MV-4-11 (cell line): ENCODE results near the gene DLAT.
"Not testable (repeated sequence)": the region's sequence is repeated elsewhere in the genome, so short reads cannot be mapped to it uniquely, and the experiment has no call there.

Source experiments
- DNase-seq: peaks from one replicate; lab custom pipeline; 2025; lab: John Stamatoyannopoulos, UW

Gene DLAT

DNA sequence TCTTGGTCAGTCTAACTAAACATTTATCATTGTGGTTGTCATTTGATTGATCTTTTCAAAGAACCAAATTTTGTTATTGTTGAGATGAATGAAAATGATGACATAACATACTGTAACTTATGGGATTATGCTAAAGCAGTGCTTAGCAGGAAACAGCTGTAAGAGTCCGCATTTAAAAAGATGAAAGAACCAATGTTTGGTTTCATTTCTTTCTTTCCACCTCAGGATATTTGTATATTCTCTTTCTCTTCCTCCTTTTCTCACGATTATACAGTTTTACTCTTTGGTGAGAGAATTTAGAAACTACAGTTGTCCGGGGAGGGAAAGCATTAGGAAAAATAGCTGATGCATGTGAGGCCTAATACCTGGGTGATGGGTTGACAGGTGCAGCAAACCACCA, 25.5 kb downstream of the DLAT start:
- peak; percentile 87 for DNase-seq

DNA sequence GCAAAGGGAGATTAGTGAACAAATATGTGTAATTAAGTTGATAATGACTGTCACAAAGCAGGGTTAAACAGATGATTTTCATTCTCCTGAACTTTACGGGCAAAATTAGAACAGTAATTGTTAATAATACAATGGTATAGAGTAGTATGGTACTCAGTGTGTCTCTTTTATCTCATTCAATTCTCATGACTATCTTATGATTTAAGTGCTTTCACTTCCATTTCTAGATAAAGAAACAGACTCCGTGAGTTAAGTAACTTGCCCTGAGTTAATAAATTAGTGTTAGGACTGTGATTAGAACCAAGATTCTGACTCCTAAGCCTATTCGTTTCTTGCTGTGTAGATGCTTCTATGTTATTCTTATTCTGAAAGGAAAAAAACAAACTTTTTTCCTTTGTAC, 26.6 kb downstream of the DLAT start:
- no peak for DNase-seq

DNA sequence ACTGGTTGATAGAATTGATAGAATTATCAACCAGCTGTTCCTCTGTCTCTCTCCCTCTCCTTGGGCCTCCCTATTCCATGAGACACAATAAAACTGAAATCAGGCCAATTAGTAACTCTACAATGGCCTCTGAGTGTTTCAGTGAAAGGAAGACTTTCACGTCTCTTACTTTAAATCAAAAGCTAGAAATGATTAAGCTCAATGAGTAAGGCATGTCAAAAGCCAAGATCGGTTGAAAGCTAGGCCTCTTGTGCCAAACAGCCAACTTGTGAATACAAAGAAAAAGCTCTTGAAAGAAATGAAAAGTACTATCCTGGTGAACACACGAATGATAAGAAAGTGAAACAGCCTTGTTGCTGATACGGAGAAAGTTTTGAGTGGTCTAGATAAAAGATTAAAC, 32.0 kb downstream of the DLAT start:
- no peak for DNase-seq

DNA sequence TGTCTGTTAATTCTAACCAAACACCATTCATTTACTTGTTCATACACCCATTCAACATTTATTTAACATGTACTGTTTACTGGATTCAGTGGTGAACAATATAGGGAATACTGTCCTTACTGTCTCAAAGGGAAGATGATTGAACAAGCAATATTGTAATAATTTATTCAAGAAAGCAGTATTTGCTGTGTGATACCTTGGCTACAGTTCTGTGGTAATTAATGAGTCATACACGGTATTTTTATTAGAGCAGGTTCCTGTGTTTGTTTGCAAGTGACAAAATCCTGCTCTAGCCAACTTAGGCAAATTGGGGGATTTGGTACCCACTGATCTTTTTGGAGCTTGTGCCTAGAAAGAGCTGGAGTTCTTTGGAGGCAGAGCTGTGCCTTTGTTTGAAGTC, 32.9 kb downstream of the DLAT start:
- no peak for DNase-seq

DNA sequence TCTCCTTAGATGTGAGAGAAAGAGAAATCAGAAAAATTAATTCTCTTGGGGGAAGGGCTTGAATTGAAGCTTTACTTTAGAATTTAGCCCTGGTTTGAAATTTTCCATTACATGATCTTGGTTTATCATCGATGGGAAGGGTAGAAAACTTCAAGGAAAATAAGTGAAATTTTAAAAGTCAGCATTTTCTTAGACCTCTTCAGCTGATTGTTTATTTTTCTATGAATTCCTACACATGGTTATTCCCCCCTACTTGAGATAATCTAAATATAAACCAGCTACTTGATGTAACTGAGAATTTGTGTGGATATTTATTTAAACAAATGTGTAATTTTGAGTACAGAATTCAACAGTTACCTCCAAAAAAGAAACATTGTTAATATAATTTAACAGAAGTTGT, 37.7 kb downstream of the DLAT start:
- no peak for DNase-seq

DNA sequence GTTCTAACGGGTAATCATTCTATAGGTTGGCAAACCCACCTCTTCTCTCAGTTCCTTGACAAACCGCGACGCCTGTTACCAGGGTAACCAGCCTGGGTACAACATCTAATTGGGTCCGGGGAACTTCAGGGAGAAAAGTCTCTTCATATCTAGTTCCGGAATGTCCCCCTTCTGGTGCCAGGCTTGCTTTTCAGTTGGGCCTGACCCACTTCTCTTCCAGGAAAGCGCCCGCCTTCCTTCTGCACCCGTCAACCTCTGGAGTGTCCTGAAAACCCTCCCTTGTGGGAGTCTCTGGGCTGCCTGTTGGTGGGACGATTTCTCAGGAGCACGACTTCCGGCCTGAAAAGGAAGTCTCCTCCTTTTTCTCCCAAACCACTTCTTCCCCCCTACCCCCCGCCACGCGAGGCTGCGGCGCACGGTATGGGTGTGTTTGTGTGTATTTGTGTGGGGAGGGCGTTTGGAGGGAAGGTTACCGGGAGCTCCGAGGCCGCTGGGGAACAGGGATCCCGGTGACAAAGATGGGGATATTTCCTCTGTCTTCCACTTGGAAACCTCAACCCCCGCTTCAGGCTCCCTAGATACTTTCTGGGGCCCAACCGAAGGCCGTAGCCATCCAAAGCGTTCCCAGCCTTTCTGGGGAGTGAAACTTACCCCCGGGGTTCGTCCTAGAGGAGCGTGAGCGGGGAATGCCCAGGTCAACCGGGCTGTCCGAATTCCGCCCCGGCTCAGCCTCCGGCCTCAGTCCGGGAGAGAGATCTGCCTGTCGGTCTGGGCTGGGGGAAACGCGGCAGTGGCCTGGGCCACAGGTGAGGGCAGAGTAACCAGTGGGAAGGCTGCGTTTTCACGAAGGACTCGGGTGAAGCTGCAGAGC, 49.0 kb downstream of the DLAT start, which contains the start of the genes NKAPD1 and PIH1D2:
Gene NKAPD1 (plus strand): TSS at position 359 of the 871 bp plus-strand sequence. CDS start 1,276 bp downstream, outside the sequence.
Gene PIH1D2 (minus strand): TSS at position 77 of the 871 bp plus-strand sequence. CDS start 843 bp downstream, outside the sequence.
- peak; percentile 89 for DNase-seq

DNA sequence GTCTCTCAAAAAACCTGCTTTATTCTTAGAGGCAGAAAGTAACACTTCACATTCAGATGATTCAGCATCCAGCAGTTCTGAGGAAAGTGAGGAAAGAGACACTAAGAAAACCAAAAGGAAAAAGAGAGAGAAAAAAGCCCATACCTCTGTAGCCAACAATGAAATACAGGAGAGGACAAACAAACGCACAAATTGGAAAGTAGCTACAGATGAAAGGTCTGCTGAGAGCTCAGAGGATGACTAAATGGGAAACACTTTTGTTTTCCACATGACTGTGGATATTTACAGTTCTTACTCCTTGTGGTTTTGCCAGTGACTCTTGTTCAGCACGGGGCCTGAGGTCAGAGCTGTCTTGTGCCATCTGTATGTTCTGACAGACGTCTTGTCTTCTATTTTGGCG, 57.5 kb downstream of the DLAT start:
- peak; percentile 70 for DNase-seq

DNA sequence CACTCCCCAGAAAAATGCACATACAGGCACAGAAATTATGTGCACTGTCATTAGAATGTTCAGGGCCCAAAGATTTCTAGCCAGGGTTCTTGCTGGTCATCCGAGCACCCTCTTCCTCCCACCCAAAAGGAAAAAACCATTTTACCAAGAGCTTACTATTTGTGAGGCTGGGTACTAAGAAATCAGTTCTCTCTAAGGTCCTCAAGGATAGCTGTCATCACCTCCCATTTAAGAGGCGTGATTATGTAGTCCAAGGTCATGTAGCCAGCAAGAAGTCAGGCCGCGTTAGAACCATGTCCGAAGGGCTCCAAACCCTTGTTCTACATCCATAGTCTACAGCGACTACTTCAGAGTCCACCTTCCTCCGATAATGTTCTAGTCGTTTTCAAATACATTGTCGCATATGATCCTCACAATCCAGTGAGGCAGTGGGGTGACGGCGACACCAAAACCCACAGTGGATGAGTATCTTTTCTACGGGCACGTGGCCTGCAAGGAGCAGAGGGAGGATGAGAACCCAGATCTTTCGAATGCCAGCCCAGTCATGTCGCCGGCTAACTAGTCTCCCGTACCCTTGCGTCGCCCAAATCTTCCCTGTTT, 60.7 kb downstream of the DLAT start:
- peak; percentile 43 for DNase-seq

DNA sequence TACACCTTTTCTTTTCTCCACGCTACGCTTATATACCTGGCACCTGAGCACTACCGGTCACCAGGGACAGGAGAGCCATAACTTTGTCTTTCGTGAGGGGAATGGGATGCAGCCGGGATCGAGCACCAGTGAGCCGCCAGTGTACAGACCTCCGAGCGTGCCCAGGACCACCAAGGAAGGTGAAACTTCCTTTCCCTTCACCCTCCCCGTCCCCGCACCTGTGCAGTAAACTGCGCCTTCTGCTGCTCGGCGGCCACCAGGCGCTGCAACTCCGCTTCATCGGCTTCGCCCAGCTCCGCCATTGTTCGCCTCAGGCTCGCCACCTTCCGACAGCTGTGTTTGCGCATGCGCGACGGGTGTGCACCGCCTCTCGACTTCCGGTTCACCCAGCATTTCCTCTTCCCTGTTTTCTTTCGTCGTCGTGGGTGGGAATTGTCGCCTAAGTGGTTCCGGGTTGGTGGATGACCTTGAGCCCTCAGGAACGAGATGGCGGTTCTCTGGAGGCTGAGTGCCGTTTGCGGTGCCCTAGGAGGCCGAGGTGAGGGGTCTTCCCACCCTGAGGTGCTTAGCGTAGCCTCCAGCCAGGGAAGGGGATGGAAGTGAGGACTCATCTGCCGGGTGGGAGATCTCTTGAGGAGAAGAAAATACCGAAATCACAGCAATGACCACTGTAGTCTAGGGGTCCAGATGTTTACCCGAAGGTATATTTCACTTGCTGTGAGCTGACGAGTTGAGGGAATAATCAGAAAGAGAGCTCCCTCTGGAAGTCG, 61.4 kb downstream of the DLAT start, which contains the start of the genes SDHD and TIMM8B:
Gene SDHD (plus strand): TSS at position 452 of the 770 bp plus-strand sequence. CDS start 35 bp downstream, at position 487.
Gene TIMM8B (minus strand): TSS at position 335 of the 770 bp plus-strand sequence. CDS start 33 bp downstream, at position 302.
- peak; percentile 97 for DNase-seq

DNA sequence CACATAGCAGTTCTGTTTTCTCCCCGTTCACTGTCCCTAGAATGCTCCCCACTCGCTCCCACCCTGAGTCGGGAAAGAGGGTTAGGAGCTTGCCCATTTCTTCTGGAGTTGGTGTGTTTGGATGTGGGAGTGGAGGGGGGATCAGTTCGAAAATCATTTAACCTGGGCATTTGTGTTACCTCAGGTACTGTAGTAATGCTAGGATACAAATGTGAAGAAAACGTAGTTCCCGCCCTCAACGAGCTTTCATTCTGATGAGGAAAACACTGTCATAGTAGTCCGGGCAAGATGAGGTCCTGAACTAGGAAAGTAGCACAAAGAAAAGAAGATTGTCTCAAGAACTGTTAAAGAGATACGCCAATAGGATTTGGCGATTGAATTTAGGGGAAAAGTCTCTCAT, 62.0 kb downstream of the DLAT start:
- DNase-seq: no peak

DNA sequence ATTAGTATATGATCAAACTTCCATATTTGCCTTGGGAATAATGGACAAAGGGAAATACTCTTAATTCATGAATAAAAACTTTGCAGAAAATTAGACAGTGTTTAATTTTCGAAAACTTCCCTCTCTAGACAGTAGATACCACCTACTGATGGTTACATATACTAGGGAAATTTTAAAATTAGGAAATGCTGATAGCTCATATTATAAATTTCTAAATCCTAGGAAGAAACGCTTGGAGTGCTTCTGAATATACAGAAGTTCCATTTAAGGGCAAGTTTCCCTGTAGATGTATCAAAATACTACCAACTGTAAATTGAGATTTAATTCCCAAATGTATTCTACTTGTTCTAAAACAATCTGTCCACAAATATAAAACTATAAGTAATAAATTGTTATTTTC, 70.1 kb downstream of the DLAT start:
- DNase-seq: not testable (repeated sequence)

DNA sequence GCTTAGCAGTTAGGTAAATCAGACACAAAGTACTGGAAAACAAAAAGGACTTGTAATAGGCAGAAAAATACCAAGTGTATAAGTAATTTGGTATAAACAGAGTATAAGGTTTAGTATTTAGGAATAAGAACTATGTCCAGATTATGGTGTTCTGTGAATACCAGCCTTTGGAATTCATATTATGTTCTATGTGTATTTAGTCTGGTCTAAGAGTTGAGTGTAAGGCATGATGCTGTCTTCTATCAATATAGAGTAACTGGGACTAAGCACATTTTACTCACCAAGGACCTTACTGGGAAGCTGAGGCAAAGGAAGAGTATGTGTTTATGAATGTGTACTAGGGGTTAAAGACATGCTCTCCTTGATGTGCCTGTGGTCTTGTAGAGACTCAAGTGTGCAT, 71.0 kb downstream of the DLAT start:
- no peak for DNase-seq

DNA sequence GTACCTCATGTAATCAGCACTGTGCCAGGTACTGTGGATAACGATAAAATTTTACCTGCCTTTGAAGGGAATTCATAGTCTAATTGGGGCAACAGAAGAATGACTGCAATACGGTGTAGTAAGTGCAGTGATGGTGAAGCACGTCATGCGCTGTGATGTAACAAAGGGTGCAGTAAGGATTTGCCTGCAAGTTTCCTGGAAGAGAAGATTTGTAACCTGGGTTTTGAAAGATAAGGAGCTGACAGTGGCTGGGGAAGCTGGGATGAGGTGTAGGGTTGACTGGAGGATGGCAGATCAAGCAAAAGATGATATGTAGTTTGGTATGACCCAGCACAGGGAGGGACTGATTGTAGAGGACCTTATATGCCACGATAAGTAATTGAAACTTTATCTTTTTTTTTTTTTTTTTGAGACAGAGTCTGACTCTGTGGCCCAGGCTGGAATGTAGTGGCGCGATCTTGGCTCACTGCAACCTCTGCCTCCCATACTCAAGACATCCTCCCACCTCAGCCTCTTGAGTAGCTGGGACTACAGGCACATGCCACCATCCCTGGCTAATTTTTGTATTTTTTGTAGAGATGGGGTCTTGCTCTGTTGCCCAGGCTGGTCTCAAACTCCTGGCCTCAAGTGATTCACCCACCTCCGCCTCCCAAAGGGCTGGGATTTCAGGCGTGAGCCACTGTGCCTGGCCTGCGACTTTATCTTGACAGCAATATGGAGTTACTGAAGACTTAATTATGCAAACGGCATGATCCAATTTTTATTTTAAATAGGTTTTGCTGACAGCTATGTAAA, 72.7 kb downstream of the DLAT start:
- DNase-seq: no peak

DNA sequence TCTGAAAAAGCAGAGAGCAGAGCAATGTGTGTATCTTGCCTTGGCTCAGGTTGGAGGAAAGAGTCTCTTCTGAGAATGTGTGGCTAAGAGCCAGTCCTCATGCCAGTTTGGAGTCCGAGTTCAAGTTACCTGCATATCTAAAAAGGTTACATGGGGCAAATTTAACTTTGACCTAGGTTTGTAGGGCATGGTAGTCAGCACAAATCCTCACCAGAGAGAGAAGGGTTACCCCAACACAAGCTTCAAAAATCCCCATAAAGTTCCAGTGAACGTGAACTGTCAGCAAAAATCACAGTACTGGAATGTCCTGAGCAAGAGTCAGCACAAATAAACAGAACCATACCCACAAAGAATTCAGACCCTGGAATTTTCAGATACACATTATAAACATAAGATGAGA, 75.3 kb downstream of the DLAT start:
- no peak for DNase-seq

DNA sequence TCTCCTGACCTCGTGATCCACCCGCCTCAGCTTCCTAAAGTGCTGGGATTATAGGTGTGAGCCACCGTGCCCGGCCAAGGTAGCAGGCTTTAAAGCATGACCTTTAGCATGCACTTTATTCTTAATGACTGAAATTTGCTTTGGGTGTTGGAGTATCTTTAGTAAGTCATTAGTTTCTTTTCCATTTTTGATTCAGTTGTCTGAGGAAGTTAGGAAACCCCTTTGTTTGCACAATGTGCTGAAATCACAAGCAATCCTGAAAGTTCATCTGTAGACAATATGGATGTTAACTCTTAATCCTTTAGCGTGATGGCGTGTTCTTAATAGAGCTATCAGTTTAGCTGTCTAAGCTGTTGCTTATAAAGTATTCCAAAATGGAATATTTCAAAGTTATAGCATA, 78.2 kb downstream of the DLAT start:
- DNase-seq: peak; percentile 62

DNA sequence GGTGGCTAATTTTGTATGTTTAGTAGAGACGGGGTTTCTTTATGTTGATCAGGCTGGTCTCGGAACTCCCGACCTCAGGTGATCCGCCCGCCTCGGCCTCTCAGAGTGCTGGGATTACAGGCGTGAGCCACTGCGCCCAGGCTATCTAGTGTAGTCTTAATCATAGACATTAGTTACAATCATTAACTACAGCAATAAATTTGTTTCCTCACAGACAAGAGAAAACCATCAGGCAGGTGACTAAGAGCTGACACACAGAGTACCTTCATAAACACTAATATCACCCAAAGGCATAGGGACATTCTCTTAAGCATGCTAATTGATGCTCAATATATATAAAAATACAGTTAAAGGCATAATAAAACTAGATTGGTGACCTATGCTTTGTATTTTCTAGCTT, 80.9 kb downstream of the DLAT start:
- DNase-seq: no peak
